ENCODE results near the gene USP36. TPM values are rescaled to one million over a fixed set of nuclear protein-coding genes. Genes with fewer than 3 reads are reported as not detected.
"Not testable (repeated sequence)": the region's sequence is repeated elsewhere in the genome, so short reads cannot be mapped to it uniquely, and the experiment has no call there.

USP36 gene
- total RNA-seq (2014; rRNA removed; shearing (Covaris generic)) = 24.6 and 32.8 TPM in 2 replicates

DNA sequence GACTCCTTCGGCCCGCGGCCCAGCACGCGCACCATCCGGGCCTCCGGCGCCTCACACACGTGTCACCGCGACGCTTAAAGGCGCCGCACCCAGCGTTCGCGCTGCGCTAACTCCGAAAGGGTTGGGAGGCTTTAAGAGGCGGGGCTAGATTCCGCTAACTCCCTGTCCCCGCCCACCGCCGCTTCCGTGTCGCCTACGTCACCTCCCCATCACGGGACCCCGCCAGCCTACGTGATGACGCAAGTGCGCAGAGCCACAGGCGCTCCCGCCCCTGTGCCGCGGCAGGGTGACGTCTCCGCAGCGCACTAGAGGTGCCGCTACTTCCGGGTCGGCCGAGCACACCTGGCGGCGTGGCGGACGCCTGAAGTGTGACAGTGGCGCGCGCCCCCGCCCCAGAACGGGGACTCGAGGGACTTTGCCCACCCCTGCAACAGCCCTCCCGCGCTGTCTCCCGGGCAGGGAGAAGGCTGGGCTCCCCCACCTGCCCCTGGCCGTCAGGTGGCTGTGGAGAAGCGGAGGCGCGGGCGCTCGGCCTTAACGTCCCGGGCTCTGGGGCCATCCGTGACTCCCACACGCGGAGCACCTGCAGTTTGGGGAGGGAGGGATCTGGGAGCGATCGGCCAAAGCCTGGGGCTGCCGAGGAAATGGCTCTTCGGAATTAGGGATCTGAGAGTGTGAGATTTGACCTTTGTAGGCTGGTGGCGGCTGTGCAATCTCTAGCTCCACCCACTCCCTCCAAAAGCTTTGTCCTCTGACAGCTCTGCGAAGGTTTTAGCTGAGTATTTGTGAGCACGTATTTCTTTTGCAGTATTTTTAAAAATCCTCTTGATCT is at the start of gene USP36:
Gene USP36, minus strand, starts transcription at position 35 of the 832 bp plus-strand sequence. CDS start 4,451 bp downstream, outside the sequence.
- DNase-seq = peak; percentile 98
- H3K4me3 ChIP-seq (ENCODE audit: insufficient read depth, low read depth, low read length) = peak within 1 kb of the TSS; percentile 91

DNA sequence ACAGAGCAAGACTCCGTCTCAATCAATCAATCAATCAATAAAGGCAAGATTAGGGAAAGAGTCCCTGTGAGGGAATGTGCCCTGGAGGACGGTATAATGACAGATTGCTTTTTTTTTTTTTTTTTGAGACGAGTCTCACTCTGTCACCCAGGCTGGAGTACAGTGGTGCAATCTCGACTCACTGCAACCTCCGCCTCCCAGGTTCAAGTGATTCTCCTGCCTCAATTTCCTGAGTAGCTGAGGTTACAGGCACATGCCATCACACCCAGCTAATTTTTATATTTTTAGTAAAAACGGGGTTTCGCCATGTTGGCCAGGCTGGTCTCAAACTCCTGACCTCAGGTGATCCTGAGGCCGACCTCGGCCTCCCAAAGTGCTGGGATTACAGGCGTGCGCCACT is 49.5 kb upstream of the USP36 start:
- H3K4me3 ChIP-seq (ENCODE audit: insufficient read depth, low read depth, low read length); H3K27me3 ChIP-seq (ENCODE audit: control insufficient read depth, insufficient read depth, low read length); DNase-seq; H3K36me3 ChIP-seq (replicated peaks; ENCODE audit: control insufficient read depth, insufficient read depth, low read length): not testable (repeated sequence)

More for the DNA sequence above, at the start of gene USP36:
- H3K27me3 ChIP-seq (ENCODE audit: control insufficient read depth, insufficient read depth, low read length) = no peaks in the 10 kb centered on the region
- H3K36me3 ChIP-seq (replicated peaks; ENCODE audit: control insufficient read depth, insufficient read depth, low read length) = peaks cover 14% of the 10 kb centered on the region

DNA sequence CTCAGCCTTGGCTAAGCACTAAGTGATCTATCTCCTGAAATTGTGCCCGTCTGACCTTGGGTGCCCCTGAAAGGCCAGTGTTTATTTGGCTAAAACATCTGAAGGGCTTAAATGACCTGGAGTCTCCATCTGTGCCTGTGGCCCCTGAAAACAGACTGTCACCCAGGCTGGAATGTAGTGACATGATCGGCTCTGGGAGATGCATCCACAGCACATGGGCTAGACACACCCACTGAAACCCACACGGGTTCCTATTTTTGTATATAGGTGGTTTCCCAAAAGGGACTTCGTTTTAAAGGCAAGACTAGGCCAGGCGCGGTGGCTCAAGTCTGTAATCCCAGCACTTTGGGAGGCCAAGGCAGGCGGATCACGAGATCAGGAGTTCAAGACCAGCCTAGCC is 48.9 kb upstream of the USP36 start:
- DNase-seq = no peak
- H3K36me3 ChIP-seq (replicated peaks; ENCODE audit: control insufficient read depth, insufficient read depth, low read length) = no peaks in the 10 kb centered on the region; the same call in 1 of the 2 replicates
- H3K4me3 ChIP-seq (ENCODE audit: insufficient read depth, low read depth, low read length) = no peak overlapping the region
- no peaks in the 10 kb centered on the region for H3K27me3 ChIP-seq (ENCODE audit: control insufficient read depth, insufficient read depth, low read length)

DNA sequence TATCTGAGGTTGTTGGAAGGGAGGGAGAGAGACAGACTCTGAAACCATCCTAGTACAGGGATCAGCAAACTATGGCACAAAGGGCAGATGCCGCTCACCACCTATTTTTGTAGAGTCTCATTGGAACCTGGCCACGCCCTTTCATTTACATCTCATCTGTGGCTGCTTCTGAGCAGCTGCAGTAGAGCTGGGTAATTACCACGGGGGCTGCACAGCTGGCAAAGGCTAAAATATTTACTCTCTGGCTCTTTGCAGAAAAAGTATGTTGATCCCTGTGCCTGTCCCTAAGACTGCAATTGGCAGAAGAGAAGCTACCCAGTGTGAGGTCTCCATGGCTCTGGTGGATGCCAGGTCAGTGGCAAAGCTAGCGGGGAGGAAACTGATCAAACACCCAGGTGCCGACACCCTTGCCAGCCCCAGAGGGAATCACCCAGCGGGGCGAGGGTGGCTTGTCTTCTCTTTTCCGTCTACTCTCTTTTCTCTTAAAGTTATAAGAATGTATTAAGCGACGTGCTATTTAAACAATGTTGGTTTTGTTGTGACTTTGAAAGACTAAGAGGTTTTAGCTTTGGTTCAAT is 48.4 kb upstream of the USP36 start:
- Histone ChIP-seq H3K27me3 (ENCODE audit: control insufficient read depth, insufficient read depth, low read length) (no peaks in the 10 kb centered on the region), H3K36me3 (replicated peaks; ENCODE audit: control insufficient read depth, insufficient read depth, low read length) (no peaks in the 10 kb centered on the region; the same call in 1 of the 2 replicates), H3K4me3 (ENCODE audit: insufficient read depth, low read depth, low read length) (no peak overlapping the region)
- no peak for DNase-seq

DNA sequence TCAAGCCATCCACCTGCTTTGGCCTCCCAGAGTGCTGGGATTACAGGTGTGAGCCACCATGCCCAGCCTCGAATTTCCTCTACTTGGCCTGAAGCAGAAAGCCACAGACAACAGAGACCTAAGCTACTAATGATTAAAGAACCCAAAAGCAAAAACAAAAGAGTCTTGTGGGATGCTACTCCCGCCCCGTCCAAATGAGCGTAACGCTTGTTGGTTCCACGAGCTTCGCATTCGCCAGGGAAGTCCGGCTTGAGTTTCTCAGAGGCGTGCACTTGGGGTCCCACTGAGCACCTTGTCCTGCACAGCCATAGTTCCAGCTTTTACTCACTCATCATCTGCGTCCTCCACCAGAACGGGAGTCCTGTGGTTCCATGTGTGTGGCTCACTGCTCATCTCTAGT is 46.3 kb upstream of the USP36 start:
- peak; percentile 15 for DNase-seq
- Histone ChIP-seq H3K4me3 (ENCODE audit: insufficient read depth, low read depth, low read length) (no peak overlapping the region), H3K27me3 (ENCODE audit: control insufficient read depth, insufficient read depth, low read length) (no peaks in the 10 kb centered on the region), H3K36me3 (replicated peaks; ENCODE audit: control insufficient read depth, insufficient read depth, low read length) (no peaks in the 10 kb centered on the region)

GRCh38 chr17:78885956-78886355 is 45.3 kb upstream of the USP36 start:
- no peak overlapping the region for H3K4me3 ChIP-seq (ENCODE audit: insufficient read depth, low read depth, low read length)
- H3K36me3 ChIP-seq (replicated peaks; ENCODE audit: control insufficient read depth, insufficient read depth, low read length) = no peaks in the 10 kb centered on the region
- H3K27me3 ChIP-seq (ENCODE audit: control insufficient read depth, insufficient read depth, low read length) = no peaks in the 10 kb centered on the region
- no peak for DNase-seq

GRCh38 chr17:78884876-78885667 is 44.5 kb upstream of the USP36 start:
- Histone ChIP-seq H3K27me3 (ENCODE audit: control insufficient read depth, insufficient read depth, low read length) (no peaks in the 10 kb centered on the region), H3K36me3 (replicated peaks; ENCODE audit: control insufficient read depth, insufficient read depth, low read length) (no peaks in the 10 kb centered on the region), H3K4me3 (ENCODE audit: insufficient read depth, low read depth, low read length) (no peak overlapping the region)
- DNase-seq = peak; percentile 62

DNA sequence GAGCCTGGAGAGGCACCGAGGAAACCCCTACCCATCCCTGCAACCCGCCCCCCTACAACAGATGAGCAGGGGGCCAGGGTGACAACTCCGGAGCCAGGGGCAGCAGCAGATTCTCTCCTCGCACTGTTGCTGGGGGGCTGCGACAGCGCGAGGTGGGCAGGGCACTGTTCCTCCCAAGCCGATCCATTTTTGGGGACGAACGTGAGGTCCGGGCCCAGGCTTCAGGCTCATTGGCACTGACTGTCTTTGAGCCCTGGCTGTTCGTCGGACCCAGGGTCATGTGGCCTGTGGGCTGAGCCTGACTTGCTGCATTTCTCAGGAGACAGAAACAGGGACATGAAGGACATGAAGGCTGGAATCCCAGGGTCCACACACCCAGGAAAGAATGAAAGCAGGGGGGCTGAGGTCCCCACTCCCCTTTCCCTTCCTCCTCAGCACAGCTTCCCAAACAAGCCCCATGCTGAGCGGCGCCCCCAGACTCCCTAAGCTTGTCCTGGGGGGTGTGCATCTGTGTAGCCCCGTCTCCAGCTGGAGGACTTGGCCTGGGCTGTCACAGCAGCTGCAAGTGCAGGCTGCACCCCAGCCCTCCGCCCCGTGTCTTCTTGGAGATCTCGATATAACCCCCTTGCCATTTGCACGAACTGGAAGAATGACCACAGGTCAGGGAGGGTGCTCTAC is 43.7 kb upstream of the USP36 start:
- Histone ChIP-seq H3K36me3 (replicated peaks; ENCODE audit: control insufficient read depth, insufficient read depth, low read length) (no peaks in the 10 kb centered on the region), H3K27me3 (ENCODE audit: control insufficient read depth, insufficient read depth, low read length) (no peaks in the 10 kb centered on the region), H3K4me3 (ENCODE audit: insufficient read depth, low read depth, low read length) (no peak overlapping the region; the same call in 1 of the 2 replicates)
- DNase-seq = no peak

- Histone ChIP-seq H3K4me3 (ENCODE audit: insufficient read depth, low read depth, low read length) (no peak overlapping the region; the same call in 1 of the 2 replicates), H3K36me3 (replicated peaks; ENCODE audit: control insufficient read depth, insufficient read depth, low read length) (no peaks in the 10 kb centered on the region), H3K27me3 (ENCODE audit: control insufficient read depth, insufficient read depth, low read length) (no peaks in the 10 kb centered on the region)
- DNase-seq = peak; percentile 94
Measured at GRCh38 chr17:78883533-78884131, 43.0 kb upstream of the USP36 start.

DNA sequence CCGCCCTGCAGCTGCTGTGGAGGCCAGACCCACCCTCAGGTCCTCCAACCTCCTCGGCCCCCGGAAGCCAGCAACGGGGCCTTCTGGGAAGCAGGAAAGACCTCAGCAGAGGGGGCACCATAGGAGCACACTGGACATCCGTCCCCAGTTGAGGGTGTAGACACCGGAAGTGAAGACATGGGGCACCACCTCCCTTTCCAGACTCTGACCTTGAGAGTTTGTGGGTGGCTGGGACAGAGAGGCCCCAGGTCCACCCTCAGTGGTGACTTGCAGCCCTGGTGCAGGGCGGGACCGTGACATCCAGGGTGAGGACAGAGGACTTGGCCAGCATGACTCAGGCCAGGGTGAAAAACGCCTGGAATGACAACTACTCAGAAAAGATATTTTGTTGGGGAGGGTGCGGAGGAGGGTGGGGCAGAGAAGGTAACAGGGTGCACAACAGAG is 42.5 kb upstream of the USP36 start:
- Histone ChIP-seq H3K27me3 (ENCODE audit: control insufficient read depth, insufficient read depth, low read length) (no peaks in the 10 kb centered on the region), H3K36me3 (replicated peaks; ENCODE audit: control insufficient read depth, insufficient read depth, low read length) (no peaks in the 10 kb centered on the region), H3K4me3 (ENCODE audit: insufficient read depth, low read depth, low read length) (no peak overlapping the region)
- no peak for DNase-seq

GRCh38 chr17:78882540-78883088 is 42.0 kb upstream of the USP36 start:
- Histone ChIP-seq H3K27me3 (ENCODE audit: control insufficient read depth, insufficient read depth, low read length) (no peaks in the 10 kb centered on the region), H3K36me3 (replicated peaks; ENCODE audit: control insufficient read depth, insufficient read depth, low read length) (no peaks in the 10 kb centered on the region), H3K4me3 (ENCODE audit: insufficient read depth, low read depth, low read length) (no peak overlapping the region)
- peak; percentile 51 for DNase-seq

DNA sequence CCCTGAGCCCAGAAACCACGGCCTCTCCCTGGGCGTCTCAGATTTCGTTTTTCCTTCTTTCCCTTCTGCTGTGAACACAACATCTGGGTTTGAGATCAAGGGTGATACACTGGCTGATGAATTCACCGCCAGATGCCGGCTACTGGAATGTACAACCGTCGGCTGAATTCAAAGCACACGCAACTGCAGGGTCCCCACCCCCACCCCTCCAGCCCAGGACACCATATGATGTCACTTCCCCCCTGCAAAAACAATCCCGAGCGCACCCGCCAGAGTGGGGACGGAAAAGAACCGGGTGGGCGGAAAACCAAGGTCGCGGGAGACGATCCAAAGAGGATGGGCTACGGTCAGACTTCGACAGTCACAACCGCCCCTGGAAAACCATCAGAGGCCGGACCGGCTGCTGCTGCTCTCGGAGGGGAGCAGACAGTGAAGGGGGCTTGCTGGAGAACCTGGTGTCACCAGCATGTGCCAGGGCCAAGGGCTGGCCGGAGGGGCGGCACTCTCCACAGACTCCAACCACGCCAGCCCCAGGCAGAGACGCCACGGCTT is 39.1 kb upstream of the USP36 start:
- Histone ChIP-seq H3K27me3 (ENCODE audit: control insufficient read depth, insufficient read depth, low read length) (no peaks in the 10 kb centered on the region), H3K4me3 (ENCODE audit: insufficient read depth, low read depth, low read length) (no peak overlapping the region), H3K36me3 (replicated peaks; ENCODE audit: control insufficient read depth, insufficient read depth, low read length) (no peaks in the 10 kb centered on the region)
- peak; percentile 54 for DNase-seq

GRCh38 chr17:78878871-78879527 is 38.4 kb upstream of the USP36 start:
- H3K4me3 ChIP-seq (ENCODE audit: insufficient read depth, low read depth, low read length) = no peak overlapping the region
- DNase-seq = peak; percentile 37
- no peaks in the 10 kb centered on the region for H3K27me3 ChIP-seq (ENCODE audit: control insufficient read depth, insufficient read depth, low read length)
- no peaks in the 10 kb centered on the region for H3K36me3 ChIP-seq (replicated peaks; ENCODE audit: control insufficient read depth, insufficient read depth, low read length)

Measured in H7 (cell line).